GM23338 (cell line): ENCODE measurements around the gene CSH2. TPM values are rescaled to one million over a fixed set of nuclear protein-coding genes. Genes with fewer than 3 reads are reported as not detected.

ENCODE experiments used
- ATAC-seq: fragments of 200-7000 bp; cut with Tn5 transposase; 3 replicates; pipeline ENCODE4 v1.9.1; 2020
- DNase-seq: peaks from one replicate; pipeline ENCODE4 v3.0.0-alpha.2; 2015; ENCODE audit warnings: low spot score
- H2AFZ ChIP-seq: fragments of 200-600 bp; sonication (generic); 2 replicates; pipeline ENCODE4 v1.8.0; 2016; ENCODE audit warnings: antibody characterized with exemption, mild to moderate bottlenecking, moderate library complexity
- H3F3A ChIP-seq: fragments of 200-600 bp; sonication (generic); replicated peaks from 2 replicates; pipeline ENCODE4 v1.8.0; 2017; ENCODE audit warnings: antibody characterized with exemption, mixed run types, low read depth
- H3K27ac ChIP-seq: fragments of 200-600 bp; sonication (generic); 2 replicates; pipeline ENCODE4 v1.6.1; 2016; ENCODE audit warnings: low read depth
- H3K27me3 ChIP-seq: fragments of 200-600 bp; sonication (generic); 2 replicates; pipeline ENCODE4 v1.8.0; 2016; ENCODE audit warnings: mild to moderate bottlenecking, mixed run types, moderate library complexity; ENCODE audit not compliant: insufficient read depth
- H3K36me3 ChIP-seq: fragments of 200-600 bp; sonication (generic); 2 replicates; pipeline ENCODE4 v1.8.0; 2016; ENCODE audit warnings: mild to moderate bottlenecking; ENCODE audit not compliant: insufficient read depth
- H3K4me1 ChIP-seq: fragments of 200-600 bp; sonication (generic); 2 replicates; pipeline ENCODE4 v1.8.0; 2016; ENCODE audit warnings: mild to moderate bottlenecking, moderate library complexity; ENCODE audit not compliant: insufficient read depth
- H3K4me2 ChIP-seq: fragments of 200-600 bp; sonication (generic); 2 replicates; pipeline ENCODE4 v1.7.1; 2017; ENCODE audit warnings: mixed run types
- H3K4me3 ChIP-seq: fragments of 200-600 bp; sonication (generic); 2 replicates; pipeline ENCODE4 v1.6.1; 2016; ENCODE audit warnings: mixed run types
- H3K79me2 ChIP-seq: fragments of 200-600 bp; sonication (generic); replicated peaks from 2 replicates; pipeline ENCODE4 v1.8.0; 2017; ENCODE audit warnings: mild to moderate bottlenecking; ENCODE audit not compliant: insufficient read depth
- H3K9me2 ChIP-seq: fragments of 200-600 bp; sonication (generic); 2 replicates; pipeline ENCODE4 v1.8.0; 2017; ENCODE audit not compliant: insufficient read depth
- H4K20me1 ChIP-seq: fragments of 200-600 bp; sonication (generic); replicated peaks from 2 replicates; pipeline ENCODE4 v1.8.0; 2017; ENCODE audit warnings: mild to moderate bottlenecking; ENCODE audit not compliant: insufficient read depth
- H3K27ac Mint-ChIP-seq: 2 replicates; pipeline ENCODE4 v1.8.0; 2020; ENCODE audit warnings: inconsistent platforms, mild to moderate bottlenecking, moderate library complexity, mixed read lengths
- H3K27me3 Mint-ChIP-seq: 3 replicates; pipeline ENCODE4 v1.8.0; 2022; ENCODE audit warnings: low read depth, mild to moderate bottlenecking, moderate library complexity, mixed read lengths, inconsistent platforms; ENCODE audit not compliant: insufficient read depth, poor library complexity
- H3K36me3 Mint-ChIP-seq: 3 replicates; pipeline ENCODE4 v1.8.0; 2021; ENCODE audit warnings: low read depth, mild to moderate bottlenecking, inconsistent platforms, moderate library complexity, mixed read lengths
- H3K4me1 Mint-ChIP-seq: 3 replicates; pipeline ENCODE4 v1.8.0; 2020; ENCODE audit warnings: mild to moderate bottlenecking, inconsistent platforms, mixed read lengths
- H3K4me3 Mint-ChIP-seq: 3 replicates; pipeline ENCODE4 v1.8.0; 2021; ENCODE audit warnings: moderate library complexity, mild to moderate bottlenecking, inconsistent platforms, mixed read lengths
- H3K9me3 Mint-ChIP-seq: 3 replicates; pipeline ENCODE4 v1.8.0; 2020; ENCODE audit warnings: moderate library complexity, mild to moderate bottlenecking, inconsistent platforms, mixed read lengths
- CREB1 ChIP-seq: fragments of 250-450 bp; sonication (Bioruptor Pico); IDR thresholded peaks from 2 replicates; pipeline ENCODE4 v1.5.0; 2020; ENCODE audit warnings: low read depth, mild to moderate bottlenecking, moderate library complexity
- EZH2 ChIP-seq: fragments of 200-600 bp; sonication (generic); IDR thresholded peaks from one replicate; pipeline ENCODE4 v1.8.0; 2017; ENCODE audit warnings: antibody characterized with exemption, mild to moderate bottlenecking, low read depth; ENCODE audit not compliant: unreplicated experiment
- JUNB ChIP-seq: IDR thresholded peaks from one replicate; pipeline ENCODE4 v1.6.1; 2016; ENCODE audit warnings: antibody characterized with exemption; ENCODE audit not compliant: unreplicated experiment
- NANOG ChIP-seq: IDR thresholded peaks from 2 replicates; pipeline ENCODE4 v1.6.1; 2016; ENCODE audit warnings: antibody characterized with exemption, borderline replicate concordance
- POLR2AphosphoS5 ChIP-seq: IDR thresholded peaks from 2 replicates; pipeline ENCODE4 v1.6.1; 2016; ENCODE audit warnings: antibody characterized with exemption, low read depth
- ZNF114 ChIP-seq: fragments of 250-450 bp; sonication (Bioruptor Pico); IDR thresholded peaks from 2 replicates; pipeline ENCODE4 v1.5.0; 2020; ENCODE audit warnings: mild to moderate bottlenecking, moderate library complexity
- ZNF331 ChIP-seq: fragments of 250-450 bp; sonication (Bioruptor Pico); IDR thresholded peaks from 2 replicates; pipeline ENCODE4 v1.5.0; 2020; ENCODE audit warnings: low read depth, mild to moderate bottlenecking, moderate library complexity
- polyA plus RNA-seq: library from polyadenylated mRNA; unstranded; fragments of >200 nt; fragmentation: Nextera tagmentation; extraction: Ambion mirVana; gene quantifications from 2 replicates; pipeline ENCODE4 v1.2.1, GENCODE V29; 2016
- total RNA-seq: library from RNA; depleted of rRNA; stranded (reverse); fragments of >200 nt; shearing (Covaris generic); gene quantifications from 2 replicates; pipeline ENCODE4 v1.2.3, GENCODE V29; 2014
- TF ChIP-seq, protein P1 (sequence below): fragments of 250-450 bp; sonication (Bioruptor Pico); IDR thresholded peaks from 2 replicates; pipeline ENCODE4 v1.5.0; 2020; ENCODE audit warnings: mild to moderate bottlenecking, moderate library complexity
- TF ChIP-seq, protein P2 (sequence below): IDR thresholded peaks from one replicate; pipeline ENCODE4 v1.6.1; 2018; ENCODE audit warnings: antibody characterized with exemption; ENCODE audit not compliant: unreplicated experiment
- TF ChIP-seq, protein P3 (sequence below), 2 experiments: fragments of 200-600 bp in 1 of 2; sonication (generic) in 1 of 2; conservative IDR thresholded peaks; 2 replicates each; pipeline versions ENCODE4 v1.5.1 to v1.6.1; 2016 to 2017; ENCODE audit warnings: antibody characterized with exemption in 2 of 2, low read depth in 2 of 2, mild to moderate bottlenecking in 2 of 2, moderate library complexity in 1 of 2
- TF ChIP-seq, protein P4 (sequence below): IDR thresholded peaks from 2 replicates; pipeline ENCODE4 v1.6.1; 2016; ENCODE audit warnings: antibody characterized with exemption

Gene CSH2
- total and polyA plus RNA-seq, 2 experiments from 2014 or later: 0.37 TPM; not detected in 1

DNA sequence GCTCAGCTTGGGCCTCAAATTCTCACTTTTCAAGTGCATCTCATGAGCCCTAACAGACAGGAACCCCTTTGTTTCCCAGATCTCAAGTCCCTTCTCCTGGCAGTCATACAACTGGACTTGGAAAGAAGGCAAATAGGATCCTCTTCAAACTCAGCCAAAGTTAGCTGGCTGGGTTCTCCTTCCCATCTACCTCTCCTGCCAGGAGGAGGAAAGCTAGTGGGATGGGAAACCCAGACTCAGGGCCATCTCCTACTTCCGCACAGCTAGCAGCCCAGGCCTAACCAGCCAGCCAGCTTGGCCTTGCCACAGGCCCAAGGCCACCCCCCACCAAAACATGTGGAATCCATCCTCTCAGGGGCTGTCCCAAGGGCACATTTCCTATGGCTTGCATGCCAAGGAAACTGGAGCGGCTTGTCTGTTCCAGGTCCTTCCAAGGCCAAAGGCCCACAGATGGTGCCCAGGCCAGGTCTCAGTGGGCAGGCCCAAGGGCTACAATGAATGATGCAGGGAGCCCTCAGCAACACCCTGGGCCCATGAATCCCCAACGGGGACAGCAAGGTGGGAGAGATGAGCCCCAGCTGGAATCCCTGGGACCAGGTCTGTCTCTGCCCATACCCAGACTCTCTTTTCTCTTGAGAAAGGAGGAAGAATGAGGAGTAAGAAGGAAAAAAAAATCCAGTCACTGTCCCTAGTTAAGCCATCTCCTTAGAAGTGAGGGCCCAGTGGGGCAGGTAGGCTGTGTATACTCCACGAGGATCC is 32.7 kb downstream of the CSH2 start:
- Histone ChIP-seq H3K4me3 (peak overlapping the region; percentile 94), H3K27me3 (peaks cover 12% of the 10 kb centered on the region), H3K4me2 (peak overlapping the region; percentile 97), H4K20me1 (peaks cover 7% of the 10 kb centered on the region; the same call in 1 of the 2 replicates), H3K4me1 (peaks cover 28% of the 10 kb centered on the region), H3K79me2 (peaks cover 44% of the 10 kb centered on the region), H3K36me3 (no peaks in the 10 kb centered on the region), H3F3A (0 out of 2 replicates have a peak, but pooled peaks cover 8% of the 10 kb centered on the region), H2AFZ (no peak overlapping the region), H3K27ac (no peak overlapping the region), H3K9me2 (no peaks in the 10 kb centered on the region)
- H3K27ac Mint-ChIP-seq: peak overlapping the region; percentile 65; the same call in 1 of the 2 replicates
- H3K27me3 Mint-ChIP-seq: peaks cover 17% of the 10 kb centered on the region
- no peak for ATAC-seq
- DNase-seq: no peak
- TF ChIP-seq EZH2 (no peak), NANOG (no peak), ZNF114 (no peak), JUNB (no peak), ZNF331 (CRISPR knock-in tag) (no peak), POLR2AphosphoS5 (no peak), CREB1 (no peak)
- TF ChIP-seq, protein P1, sequence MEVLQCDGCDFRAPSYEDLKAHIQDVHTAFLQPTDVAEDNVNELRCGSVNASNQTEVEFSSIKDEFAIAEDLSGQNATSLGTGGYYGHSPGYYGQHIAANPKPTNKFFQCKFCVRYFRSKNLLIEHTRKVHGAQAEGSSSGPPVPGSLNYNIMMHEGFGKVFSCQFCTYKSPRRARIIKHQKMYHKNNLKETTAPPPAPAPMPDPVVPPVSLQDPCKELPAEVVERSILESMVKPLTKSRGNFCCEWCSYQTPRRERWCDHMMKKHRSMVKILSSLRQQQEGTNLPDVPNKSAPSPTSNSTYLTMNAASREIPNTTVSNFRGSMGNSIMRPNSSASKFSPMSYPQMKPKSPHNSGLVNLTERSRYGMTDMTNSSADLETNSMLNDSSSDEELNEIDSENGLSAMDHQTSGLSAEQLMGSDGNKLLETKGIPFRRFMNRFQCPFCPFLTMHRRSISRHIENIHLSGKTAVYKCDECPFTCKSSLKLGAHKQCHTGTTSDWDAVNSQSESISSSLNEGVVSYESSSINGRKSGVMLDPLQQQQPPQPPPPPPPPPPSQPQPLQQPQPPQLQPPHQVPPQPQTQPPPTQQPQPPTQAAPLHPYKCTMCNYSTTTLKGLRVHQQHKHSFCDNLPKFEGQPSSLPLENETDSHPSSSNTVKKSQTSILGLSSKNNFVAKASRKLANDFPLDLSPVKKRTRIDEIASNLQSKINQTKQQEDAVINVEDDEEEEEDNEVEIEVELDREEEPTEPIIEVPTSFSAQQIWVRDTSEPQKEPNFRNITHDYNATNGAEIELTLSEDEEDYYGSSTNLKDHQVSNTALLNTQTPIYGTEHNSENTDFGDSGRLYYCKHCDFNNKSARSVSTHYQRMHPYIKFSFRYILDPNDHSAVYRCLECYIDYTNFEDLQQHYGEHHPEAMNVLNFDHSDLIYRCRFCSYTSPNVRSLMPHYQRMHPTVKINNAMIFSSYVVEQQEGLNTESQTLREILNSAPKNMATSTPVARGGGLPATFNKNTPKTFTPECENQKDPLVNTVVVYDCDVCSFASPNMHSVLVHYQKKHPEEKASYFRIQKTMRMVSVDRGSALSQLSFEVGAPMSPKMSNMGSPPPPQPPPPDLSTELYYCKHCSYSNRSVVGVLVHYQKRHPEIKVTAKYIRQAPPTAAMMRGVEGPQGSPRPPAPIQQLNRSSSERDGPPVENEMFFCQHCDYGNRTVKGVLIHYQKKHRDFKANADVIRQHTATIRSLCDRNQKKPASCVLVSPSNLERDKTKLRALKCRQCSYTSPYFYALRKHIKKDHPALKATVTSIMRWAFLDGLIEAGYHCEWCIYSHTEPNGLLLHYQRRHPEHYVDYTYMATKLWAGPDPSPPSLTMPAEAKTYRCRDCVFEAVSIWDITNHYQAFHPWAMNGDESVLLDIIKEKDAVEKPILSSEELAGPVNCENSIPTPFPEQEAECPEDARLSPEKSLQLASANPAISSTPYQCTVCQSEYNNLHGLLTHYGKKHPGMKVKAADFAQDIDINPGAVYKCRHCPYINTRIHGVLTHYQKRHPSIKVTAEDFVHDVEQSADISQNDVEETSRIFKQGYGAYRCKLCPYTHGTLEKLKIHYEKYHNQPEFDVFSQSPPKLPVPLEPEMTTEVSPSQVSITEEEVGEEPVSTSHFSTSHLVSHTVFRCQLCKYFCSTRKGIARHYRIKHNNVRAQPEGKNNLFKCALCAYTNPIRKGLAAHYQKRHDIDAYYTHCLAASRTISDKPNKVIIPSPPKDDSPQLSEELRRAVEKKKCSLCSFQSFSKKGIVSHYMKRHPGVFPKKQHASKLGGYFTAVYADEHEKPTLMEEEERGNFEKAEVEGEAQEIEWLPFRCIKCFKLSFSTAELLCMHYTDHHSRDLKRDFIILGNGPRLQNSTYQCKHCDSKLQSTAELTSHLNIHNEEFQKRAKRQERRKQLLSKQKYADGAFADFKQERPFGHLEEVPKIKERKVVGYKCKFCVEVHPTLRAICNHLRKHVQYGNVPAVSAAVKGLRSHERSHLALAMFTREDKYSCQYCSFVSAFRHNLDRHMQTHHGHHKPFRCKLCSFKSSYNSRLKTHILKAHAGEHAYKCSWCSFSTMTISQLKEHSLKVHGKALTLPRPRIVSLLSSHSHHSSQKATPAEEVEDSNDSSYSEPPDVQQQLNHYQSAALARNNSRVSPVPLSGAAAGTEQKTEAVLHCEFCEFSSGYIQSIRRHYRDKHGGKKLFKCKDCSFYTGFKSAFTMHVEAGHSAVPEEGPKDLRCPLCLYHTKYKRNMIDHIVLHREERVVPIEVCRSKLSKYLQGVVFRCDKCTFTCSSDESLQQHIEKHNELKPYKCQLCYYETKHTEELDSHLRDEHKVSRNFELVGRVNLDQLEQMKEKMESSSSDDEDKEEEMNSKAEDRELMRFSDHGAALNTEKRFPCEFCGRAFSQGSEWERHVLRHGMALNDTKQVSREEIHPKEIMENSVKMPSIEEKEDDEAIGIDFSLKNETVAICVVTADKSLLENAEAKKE (CRISPR knock-in tag): no peak
- TF ChIP-seq, protein P2, sequence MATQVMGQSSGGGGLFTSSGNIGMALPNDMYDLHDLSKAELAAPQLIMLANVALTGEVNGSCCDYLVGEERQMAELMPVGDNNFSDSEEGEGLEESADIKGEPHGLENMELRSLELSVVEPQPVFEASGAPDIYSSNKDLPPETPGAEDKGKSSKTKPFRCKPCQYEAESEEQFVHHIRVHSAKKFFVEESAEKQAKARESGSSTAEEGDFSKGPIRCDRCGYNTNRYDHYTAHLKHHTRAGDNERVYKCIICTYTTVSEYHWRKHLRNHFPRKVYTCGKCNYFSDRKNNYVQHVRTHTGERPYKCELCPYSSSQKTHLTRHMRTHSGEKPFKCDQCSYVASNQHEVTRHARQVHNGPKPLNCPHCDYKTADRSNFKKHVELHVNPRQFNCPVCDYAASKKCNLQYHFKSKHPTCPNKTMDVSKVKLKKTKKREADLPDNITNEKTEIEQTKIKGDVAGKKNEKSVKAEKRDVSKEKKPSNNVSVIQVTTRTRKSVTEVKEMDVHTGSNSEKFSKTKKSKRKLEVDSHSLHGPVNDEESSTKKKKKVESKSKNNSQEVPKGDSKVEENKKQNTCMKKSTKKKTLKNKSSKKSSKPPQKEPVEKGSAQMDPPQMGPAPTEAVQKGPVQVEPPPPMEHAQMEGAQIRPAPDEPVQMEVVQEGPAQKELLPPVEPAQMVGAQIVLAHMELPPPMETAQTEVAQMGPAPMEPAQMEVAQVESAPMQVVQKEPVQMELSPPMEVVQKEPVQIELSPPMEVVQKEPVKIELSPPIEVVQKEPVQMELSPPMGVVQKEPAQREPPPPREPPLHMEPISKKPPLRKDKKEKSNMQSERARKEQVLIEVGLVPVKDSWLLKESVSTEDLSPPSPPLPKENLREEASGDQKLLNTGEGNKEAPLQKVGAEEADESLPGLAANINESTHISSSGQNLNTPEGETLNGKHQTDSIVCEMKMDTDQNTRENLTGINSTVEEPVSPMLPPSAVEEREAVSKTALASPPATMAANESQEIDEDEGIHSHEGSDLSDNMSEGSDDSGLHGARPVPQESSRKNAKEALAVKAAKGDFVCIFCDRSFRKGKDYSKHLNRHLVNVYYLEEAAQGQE: no peak
- TF ChIP-seq, protein P3, sequence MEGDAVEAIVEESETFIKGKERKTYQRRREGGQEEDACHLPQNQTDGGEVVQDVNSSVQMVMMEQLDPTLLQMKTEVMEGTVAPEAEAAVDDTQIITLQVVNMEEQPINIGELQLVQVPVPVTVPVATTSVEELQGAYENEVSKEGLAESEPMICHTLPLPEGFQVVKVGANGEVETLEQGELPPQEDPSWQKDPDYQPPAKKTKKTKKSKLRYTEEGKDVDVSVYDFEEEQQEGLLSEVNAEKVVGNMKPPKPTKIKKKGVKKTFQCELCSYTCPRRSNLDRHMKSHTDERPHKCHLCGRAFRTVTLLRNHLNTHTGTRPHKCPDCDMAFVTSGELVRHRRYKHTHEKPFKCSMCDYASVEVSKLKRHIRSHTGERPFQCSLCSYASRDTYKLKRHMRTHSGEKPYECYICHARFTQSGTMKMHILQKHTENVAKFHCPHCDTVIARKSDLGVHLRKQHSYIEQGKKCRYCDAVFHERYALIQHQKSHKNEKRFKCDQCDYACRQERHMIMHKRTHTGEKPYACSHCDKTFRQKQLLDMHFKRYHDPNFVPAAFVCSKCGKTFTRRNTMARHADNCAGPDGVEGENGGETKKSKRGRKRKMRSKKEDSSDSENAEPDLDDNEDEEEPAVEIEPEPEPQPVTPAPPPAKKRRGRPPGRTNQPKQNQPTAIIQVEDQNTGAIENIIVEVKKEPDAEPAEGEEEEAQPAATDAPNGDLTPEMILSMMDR (conservative IDR thresholded peaks at IDR 0.05; ENCODE audit: low read depth in 2 of 2): no peak
- TF ChIP-seq, protein P4, sequence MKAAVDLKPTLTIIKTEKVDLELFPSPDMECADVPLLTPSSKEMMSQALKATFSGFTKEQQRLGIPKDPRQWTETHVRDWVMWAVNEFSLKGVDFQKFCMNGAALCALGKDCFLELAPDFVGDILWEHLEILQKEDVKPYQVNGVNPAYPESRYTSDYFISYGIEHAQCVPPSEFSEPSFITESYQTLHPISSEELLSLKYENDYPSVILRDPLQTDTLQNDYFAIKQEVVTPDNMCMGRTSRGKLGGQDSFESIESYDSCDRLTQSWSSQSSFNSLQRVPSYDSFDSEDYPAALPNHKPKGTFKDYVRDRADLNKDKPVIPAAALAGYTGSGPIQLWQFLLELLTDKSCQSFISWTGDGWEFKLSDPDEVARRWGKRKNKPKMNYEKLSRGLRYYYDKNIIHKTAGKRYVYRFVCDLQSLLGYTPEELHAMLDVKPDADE: no peak
- peaks cover 39% of the 10 kb centered on the region for H3K4me1 Mint-ChIP-seq
- peak overlapping the region; percentile 97 for H3K4me3 Mint-ChIP-seq
- H3K9me3 Mint-ChIP-seq: no peaks in the 10 kb centered on the region
- peaks cover 12% of the 10 kb centered on the region for H3K36me3 Mint-ChIP-seq
